ENCODE data around the gene SLC46A1. TPM values are rescaled to one million over a fixed set of nuclear protein-coding genes. Genes with fewer than 3 reads are reported as not detected.

SLC46A1 gene
- total RNA-seq, 1 experiment from 2014 or later = 2.5 TPM

GRCh38 chr17:28346746-28347246 lies 59.2 kb downstream of the SLC46A1 start:
- Histone ChIP-seq H3K4me3 (no peak overlapping the region), H3K36me3 (peaks cover 93% of the 10 kb centered on the region), H3K27ac (no peak overlapping the region; the same call in 1 of the 2 replicates), H3K9me3 (replicated peaks) (no peaks in the 10 kb centered on the region), H3K27me3 (replicated peaks) (no peaks in the 10 kb centered on the region), H3K4me1 (replicated peaks) (peaks cover 15% of the 10 kb centered on the region)
- DNase-seq (ENCODE audit: low read depth in 1 of 2, low spot score in 2 of 2) = no peak

GRCh38 chr17:28346199-28346580 lies 59.8 kb downstream of the SLC46A1 start:
- Histone ChIP-seq H3K9me3 (replicated peaks) (no peaks in the 10 kb centered on the region), H3K36me3 (peaks cover 93% of the 10 kb centered on the region), H3K4me1 (replicated peaks) (peaks cover 15% of the 10 kb centered on the region), H3K27ac (no peak overlapping the region), H3K27me3 (replicated peaks) (no peaks in the 10 kb centered on the region), H3K4me3 (no peak overlapping the region)
- no peak for DNase-seq (ENCODE audit: low read depth in 1 of 2, low spot score in 2 of 2)

- Histone ChIP-seq H3K9me3 (replicated peaks) (no peaks in the 10 kb centered on the region), H3K4me1 (replicated peaks) (peaks cover 15% of the 10 kb centered on the region), H3K36me3 (peaks cover 93% of the 10 kb centered on the region), H3K27me3 (replicated peaks) (no peaks in the 10 kb centered on the region), H3K4me3 (no peak overlapping the region), H3K27ac (no peak overlapping the region)
- DNase-seq (ENCODE audit: low read depth in 1 of 2, low spot score in 2 of 2) = no peak
These were observed 60.4 kb downstream of the SLC46A1 start for GRCh38 chr17:28345419-28346198.

Other genes with a start within 250 kb of the SLC46A1 start
- gene TMEM97, start 87.0 kb downstream of the SLC46A1 start, total RNA-seq (2014; rRNA removed; shearing (Covaris generic)) = 51.0 and 61.5 TPM in 2 replicates
- gene IFT20, start 70.7 kb downstream of the SLC46A1 start, total RNA-seq (2014; rRNA removed; shearing (Covaris generic)) = 40.2 and 52.1 TPM in 2 replicates
- 30.0 and 30.1 TPM in 2 replicates for gene TNFAIP1, start 70.5 kb downstream of the SLC46A1 start, total RNA-seq (2014; rRNA removed; shearing (Covaris generic))
- 110 and 125 TPM in 2 replicates for gene POLDIP2, start 48.7 kb downstream of the SLC46A1 start, total RNA-seq (2014; rRNA removed; shearing (Covaris generic))
- gene SEBOX, start 41.0 kb downstream of the SLC46A1 start, total RNA-seq (2014; rRNA removed; shearing (Covaris generic)) = not detected in 2 replicates
- gene VTN, start 35.9 kb downstream of the SLC46A1 start, total RNA-seq (2014; rRNA removed; shearing (Covaris generic)) = 0.08 TPM in 1 of 2 replicates, not detected in the other
- 10.8 and 18.0 TPM in 2 replicates for gene SARM1, start 34.5 kb downstream of the SLC46A1 start, total RNA-seq (2014; rRNA removed; shearing (Covaris generic))
- not detected in 2 replicates for gene SLC13A2, start 67.4 kb upstream of the SLC46A1 start, total RNA-seq (2014; rRNA removed; shearing (Covaris generic))
- not detected in 2 replicates for gene FOXN1, start 100.1 kb upstream of the SLC46A1 start, total RNA-seq (2014; rRNA removed; shearing (Covaris generic))
- gene UNC119, start 146.4 kb upstream of the SLC46A1 start, total RNA-seq (2014; rRNA removed; shearing (Covaris generic)) = 19.7 and 27.2 TPM in 2 replicates
- gene PIGS, start 165.3 kb upstream of the SLC46A1 start, total RNA-seq (2014; rRNA removed; shearing (Covaris generic)) = 40.8 and 81.8 TPM in 2 replicates
- 6.1 and 9.4 TPM in 2 replicates for gene ALDOC, start 170.7 kb upstream of the SLC46A1 start, total RNA-seq (2014; rRNA removed; shearing (Covaris generic))
- gene SPAG5, start 192.8 kb upstream of the SLC46A1 start, total RNA-seq (2014; rRNA removed; shearing (Covaris generic)) = 105 and 108 TPM in 2 replicates
- gene RSKR, start 208.0 kb upstream of the SLC46A1 start, total RNA-seq (2014; rRNA removed; shearing (Covaris generic)) = 5.0 TPM in 1 of 2 replicates, not detected in the other
- gene BLTP2, start 238.9 kb upstream of the SLC46A1 start, total RNA-seq (2014; rRNA removed; shearing (Covaris generic)) = 52.0 and 58.8 TPM in 2 replicates

Measured in SJSA1 (cell line).